HG03060 (cell line): Measurements from ENCODE around the gene PTGES3L.

Experiments used
- ATAC-seq: cut with Tn5 transposase; IDR thresholded peaks from one replicate; pipeline ENCODE4 v1.9.1; 2021; ENCODE audit warnings: low read depth, moderate number of reproducible peaks; ENCODE audit not compliant: unreplicated experiment

The PTGES3L gene

GRCh38 chr17:42979511-42980273 is at the start of gene PTGES3L:
TSS of gene PTGES3L (minus strand) at chr17:42980080. CDS start at chr17:42980053, 27 bp downstream.
- ATAC-seq = no peak

GRCh38 chr17:43028221-43028861 is 48.5 kb upstream of the PTGES3L start:
- ATAC-seq = no peak

- no peak for ATAC-seq
Observed at GRCh38 chr17:43027091-43028032, 47.5 kb upstream of the PTGES3L start.

GRCh38 chr17:43026595-43026994 is 46.7 kb upstream of the PTGES3L start:
- no peak for ATAC-seq

- no peak for ATAC-seq
Observed at GRCh38 chr17:43025766-43026537, 46.1 kb upstream of the PTGES3L start.

- ATAC-seq = no peak
Observed at GRCh38 chr17:43025290-43025657, 45.4 kb upstream of the PTGES3L start.

- no peak for ATAC-seq
Observed at GRCh38 chr17:43024407-43025289, 44.8 kb upstream of the PTGES3L start, which contains the start of gene RND2. TSS of gene RND2 (plus strand) at chr17:43025231. CDS start at chr17:43025348, 117 bp downstream.

- no peak for ATAC-seq
Observed at GRCh38 chr17:43021741-43022512, 42.0 kb upstream of the PTGES3L start, which contains the start of gene VAT1. TSS of gene VAT1 (minus strand) at chr17:43022385. CDS start at chr17:43022322, 63 bp downstream.

GRCh38 chr17:43020789-43021740 is 41.2 kb upstream of the PTGES3L start:
- ATAC-seq = no peak

GRCh38 chr17:43020030-43020621 is 40.2 kb upstream of the PTGES3L start:
- ATAC-seq = no peak

- ATAC-seq = no peak
Observed at GRCh38 chr17:43019418-43019817, 39.5 kb upstream of the PTGES3L start.

- ATAC-seq = no peak
Observed at GRCh38 chr17:43018932-43019331, 39.1 kb upstream of the PTGES3L start.

- ATAC-seq = no peak
Observed at GRCh38 chr17:43018008-43018853, 38.4 kb upstream of the PTGES3L start.

- ATAC-seq = no peak
Observed at GRCh38 chr17:43016216-43016615, 36.3 kb upstream of the PTGES3L start.

GRCh38 chr17:43015579-43015978 is 35.7 kb upstream of the PTGES3L start:
- no peak for ATAC-seq
